ENCODE data around the gene RAB33A. TPM values are rescaled to one million over a fixed set of nuclear protein-coding genes. Genes with fewer than 3 reads are reported as not detected.

Gene RAB33A
- total and polyA plus RNA-seq, 9 of the 15 experiments (the other 6 are each of a cell fraction or from before 2014, with no cell fraction given): 0.04 to 0.20 (median 0.06) TPM; not detected in 4

DNA sequence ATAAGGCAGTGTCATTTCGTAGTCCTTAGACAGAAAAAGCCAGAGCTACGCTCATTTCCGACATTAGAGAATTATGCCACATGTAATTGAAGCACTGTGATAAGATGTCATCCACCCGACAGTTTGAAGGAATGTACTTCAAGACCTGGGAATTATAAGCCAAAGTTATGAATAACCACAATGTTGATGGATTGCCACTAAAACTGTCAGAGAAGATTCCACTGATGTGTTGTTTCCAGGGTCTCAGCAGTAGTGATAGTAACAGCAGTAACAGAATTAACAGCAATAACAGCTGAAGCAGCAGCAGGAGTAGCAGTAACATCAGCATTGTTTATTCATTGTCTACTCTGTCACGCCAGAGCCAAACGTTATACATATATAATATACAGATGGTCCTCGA is 24.7 kb downstream of the RAB33A start (continued):
- no peak for TF ChIP-seq FOXA3 (CRISPR knock-in tag; conservative IDR thresholded peaks at IDR 0.05 in 1 of 2, IDR thresholded peaks at IDR 0.05 in 1 of 2)
- no peak for TF ChIP-seq ZBTB8A (IDR thresholded peaks at IDR 0.05; ENCODE audit: partially characterized antibody)

- TF ChIP-seq, protein P1, sequence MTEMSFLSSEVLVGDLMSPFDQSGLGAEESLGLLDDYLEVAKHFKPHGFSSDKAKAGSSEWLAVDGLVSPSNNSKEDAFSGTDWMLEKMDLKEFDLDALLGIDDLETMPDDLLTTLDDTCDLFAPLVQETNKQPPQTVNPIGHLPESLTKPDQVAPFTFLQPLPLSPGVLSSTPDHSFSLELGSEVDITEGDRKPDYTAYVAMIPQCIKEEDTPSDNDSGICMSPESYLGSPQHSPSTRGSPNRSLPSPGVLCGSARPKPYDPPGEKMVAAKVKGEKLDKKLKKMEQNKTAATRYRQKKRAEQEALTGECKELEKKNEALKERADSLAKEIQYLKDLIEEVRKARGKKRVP (CRISPR knock-in tag; IDR thresholded peaks at IDR 0.05): no peak
- TF ChIP-seq ZKSCAN3 (CRISPR knock-in tag; IDR thresholded peaks at IDR 0.05): no peak
- no peak for TF ChIP-seq LEF1 (IDR thresholded peaks at IDR 0.05)
- TF ChIP-seq SMARCA5 (IDR thresholded peaks at IDR 0.05): no peak
- TF ChIP-seq U2AF1 (optimal IDR thresholded peaks at IDR 0.05; ENCODE audit: low read depth, low read length): no peak
- TF ChIP-seq CXXC5 (CRISPR knock-in tag; IDR thresholded peaks at IDR 0.05): no peak
- TF ChIP-seq ZNF124 (CRISPR knock-in tag; IDR thresholded peaks at IDR 0.05): no peak
- no peak for TF ChIP-seq CEBPG (CRISPR knock-in tag; IDR thresholded peaks at IDR 0.05)
- TF ChIP-seq CEBPG (tag; conservative IDR thresholded peaks at IDR 0.05 in 1 of 2, IDR thresholded peaks at IDR 0.05 in 1 of 2): no peak
- no peak for TF ChIP-seq IRF9 (tag; IDR thresholded peaks at IDR 0.05)
- TF ChIP-seq COPS2 (conservative IDR thresholded peaks at IDR 0.05): no peak
- TF ChIP-seq UBTF (IDR thresholded peaks at IDR 0.05; ENCODE audit: borderline replicate concordance in 1 of 2, low read depth in 2 of 2, low read length in 2 of 2): no peak
- TF ChIP-seq SIRT6 (IDR thresholded peaks at IDR 0.05; ENCODE audit: low read depth, low read length): no peak
- TF ChIP-seq ZNF282 (CRISPR knock-in tag; IDR thresholded peaks at IDR 0.05): no peak
- ATAC-seq (no peak), FAIRE-seq (no peak), DNase-seq (ENCODE audit: extremely low read depth in 1 of 4, low spot score in 3 of 4) (no peak)
- H3K79me2 ChIP-seq (ENCODE audit: control insufficient read depth, insufficient read depth, low read length): no peaks in the 10 kb centered on the region
- no peaks in the 10 kb centered on the region for H3K27me3 ChIP-seq (ENCODE audit: control insufficient read depth in 2 of 2, insufficient read depth in 2 of 2, low read length in 2 of 2)
- H3K9ac ChIP-seq (ENCODE audit: insufficient read depth in 1 of 2, low read depth in 2 of 2, low read length in 2 of 2): no peak overlapping the region
- no peak overlapping the region for H2AFZ ChIP-seq (ENCODE audit: low read depth, low read length)
- WGBS (ENCODE audit: insufficient coverage, low coverage, missing lambda C conversion rate): 54% methylated on average over 5 of the region's 5 CpGs
- no peak overlapping the region for H3K27ac ChIP-seq (ENCODE audit: extremely low read depth, low read depth, low read length)
- intact Hi-C loops (cut with micrococcal nuclease): loop anchor here (10.0 kb wide), 1 partner anchor 1477 kb away; no protein-coding TSS in a partner anchor
- peaks cover 0 to 1% of the 10 kb centered on the region in 2 experiments; a peak in 2 of 5 replicates for H3K4me1 ChIP-seq (replicated peaks in 1 of 2; ENCODE audit: control insufficient read depth in 2 of 2, insufficient read depth in 2 of 2, low read length in 2 of 2)
- H3K36me3 ChIP-seq (ENCODE audit: control insufficient read depth, insufficient read depth, low read length): no peaks in the 10 kb centered on the region
- in situ Hi-C loops (cut with MboI): no loop called here
- no peaks in the 10 kb centered on the region for H4K20me1 ChIP-seq (replicated peaks; ENCODE audit: control insufficient read depth, insufficient read depth, low read length)
- H3K9me1 ChIP-seq (ENCODE audit: control insufficient read depth, insufficient read depth, low read length): no peaks in the 10 kb centered on the region
- H3K4me3 ChIP-seq: no peak overlapping the region
- BruUV-seq (replicated peaks): no TSS peak
- ChIA-PET CTCF (ENCODE audit: low intra/inter-chr PET ratio) (no interaction called here), POLR2A (interaction anchor here (1.2 kb wide), 1 partner anchor 116 kb away, joined by 3 read pairs; no protein-coding TSS in a partner anchor)
- no peak overlapping the region for H3K4me2 ChIP-seq (ENCODE audit: insufficient read depth, low read length)
- no peaks in the 10 kb centered on the region for H3K9me3 ChIP-seq (replicated peaks; ENCODE audit: control insufficient read depth, insufficient read depth, low read depth, low read length)
Observed at GRCh38 chrX:130197464-130197863, 25.7 kb downstream of the RAB33A start.

All from K562 (cell line).